ENCODE measurements around the gene NRGN.

NRGN gene

GRCh38 chr11:124722176-124722575 lies 17.6 kb upstream of the NRGN start:
- FAIRE-seq, result no peak
- TF ChIP-seq POLR2A (IDR thresholded peaks at IDR 0.05; ENCODE audit: low read depth, low read length), result no peak
- TF ChIP-seq TAF1 (IDR thresholded peaks at IDR 0.05; ENCODE audit: borderline replicate concordance, low read depth, low read length), result no peak
- TF ChIP-seq POLR2AphosphoS5 (IDR thresholded peaks at IDR 0.05; ENCODE audit: low read depth, low read length), result no peak
- no peak for DNase-seq (ENCODE audit: insufficient read length)

GRCh38 chr11:124724979-124725718 lies 14.6 kb upstream of the NRGN start:
- TF ChIP-seq POLR2AphosphoS5 (IDR thresholded peaks at IDR 0.05; ENCODE audit: low read depth, low read length), result no peak
- no peak for TF ChIP-seq TAF1 (IDR thresholded peaks at IDR 0.05; ENCODE audit: borderline replicate concordance, low read depth, low read length)
- no peak for TF ChIP-seq POLR2A (IDR thresholded peaks at IDR 0.05; ENCODE audit: low read depth, low read length)
- FAIRE-seq (no peak), DNase-seq (ENCODE audit: insufficient read length) (no peak)

GRCh38 chr11:124725719-124726105 lies 14.0 kb upstream of the NRGN start:
- TF ChIP-seq TAF1 (IDR thresholded peaks at IDR 0.05; ENCODE audit: borderline replicate concordance, low read depth, low read length) (no peak), POLR2AphosphoS5 (IDR thresholded peaks at IDR 0.05; ENCODE audit: low read depth, low read length) (no peak), POLR2A (IDR thresholded peaks at IDR 0.05; ENCODE audit: low read depth, low read length) (no peak)
- DNase-seq (ENCODE audit: insufficient read length), result no peak
- FAIRE-seq, result peak; percentile 42

GRCh38 chr11:124727474-124727873 lies 12.3 kb upstream of the NRGN start:
- TF ChIP-seq POLR2A (IDR thresholded peaks at IDR 0.05; ENCODE audit: low read depth, low read length) (no peak), POLR2AphosphoS5 (IDR thresholded peaks at IDR 0.05; ENCODE audit: low read depth, low read length) (no peak), TAF1 (IDR thresholded peaks at IDR 0.05; ENCODE audit: borderline replicate concordance, low read depth, low read length) (no peak)
- no peak for FAIRE-seq

GRCh38 chr11:124728134-124728533 lies 11.6 kb upstream of the NRGN start:
- FAIRE-seq (no peak), DNase-seq (ENCODE audit: insufficient read length) (no peak)
- TF ChIP-seq POLR2A (IDR thresholded peaks at IDR 0.05; ENCODE audit: low read depth, low read length) (no peak), POLR2AphosphoS5 (IDR thresholded peaks at IDR 0.05; ENCODE audit: low read depth, low read length) (no peak), TAF1 (IDR thresholded peaks at IDR 0.05; ENCODE audit: borderline replicate concordance, low read depth, low read length) (no peak)

More at GRCh38 chr11:124727474-124727873, 12.3 kb upstream of the NRGN start:
- no peak for DNase-seq (ENCODE audit: insufficient read length)

- FAIRE-seq, result no peak
- no peak for TF ChIP-seq POLR2A (IDR thresholded peaks at IDR 0.05; ENCODE audit: low read depth, low read length)
- TF ChIP-seq POLR2AphosphoS5 (IDR thresholded peaks at IDR 0.05; ENCODE audit: low read depth, low read length), result no peak
- no peak for TF ChIP-seq TAF1 (IDR thresholded peaks at IDR 0.05; ENCODE audit: borderline replicate concordance, low read depth, low read length)
- DNase-seq (ENCODE audit: insufficient read length), result no peak
Observed at GRCh38 chr11:124729571-124729970, 10.2 kb upstream of the NRGN start.

GRCh38 chr11:124732230-124732629 lies 7.5 kb upstream of the NRGN start:
- DNase-seq (ENCODE audit: insufficient read length), result no peak
- TF ChIP-seq POLR2A (IDR thresholded peaks at IDR 0.05; ENCODE audit: low read depth, low read length), result no peak
- no peak for TF ChIP-seq POLR2AphosphoS5 (IDR thresholded peaks at IDR 0.05; ENCODE audit: low read depth, low read length)
- TF ChIP-seq TAF1 (IDR thresholded peaks at IDR 0.05; ENCODE audit: borderline replicate concordance, low read depth, low read length), result no peak
- FAIRE-seq, result no peak

GRCh38 chr11:124736736-124737135 lies 3.0 kb upstream of the NRGN start:
- no peak for TF ChIP-seq POLR2A (IDR thresholded peaks at IDR 0.05; ENCODE audit: low read depth, low read length)
- no peak for TF ChIP-seq TAF1 (IDR thresholded peaks at IDR 0.05; ENCODE audit: borderline replicate concordance, low read depth, low read length)
- no peak for TF ChIP-seq POLR2AphosphoS5 (IDR thresholded peaks at IDR 0.05; ENCODE audit: low read depth, low read length)
- FAIRE-seq (no peak), DNase-seq (ENCODE audit: insufficient read length) (no peak)

GRCh38 chr11:124737638-124738305 lies 2.0 kb upstream of the NRGN start:
- DNase-seq (ENCODE audit: insufficient read length) (no peak), FAIRE-seq (no peak)
- TF ChIP-seq TAF1 (IDR thresholded peaks at IDR 0.05; ENCODE audit: borderline replicate concordance, low read depth, low read length) (no peak), POLR2A (IDR thresholded peaks at IDR 0.05; ENCODE audit: low read depth, low read length) (no peak), POLR2AphosphoS5 (IDR thresholded peaks at IDR 0.05; ENCODE audit: low read depth, low read length) (no peak)

GRCh38 chr11:124738713-124739478 lies 846 bp upstream of the NRGN start:
- no peak for TF ChIP-seq POLR2AphosphoS5 (IDR thresholded peaks at IDR 0.05; ENCODE audit: low read depth, low read length)
- TF ChIP-seq TAF1 (IDR thresholded peaks at IDR 0.05; ENCODE audit: borderline replicate concordance, low read depth, low read length), result no peak
- TF ChIP-seq POLR2A (IDR thresholded peaks at IDR 0.05; ENCODE audit: low read depth, low read length), result no peak
- no peak for DNase-seq (ENCODE audit: insufficient read length)
- FAIRE-seq, result no peak

GRCh38 chr11:124740277-124740882 lies 638 bp downstream of the NRGN start:
- no peak for TF ChIP-seq TAF1 (IDR thresholded peaks at IDR 0.05; ENCODE audit: borderline replicate concordance, low read depth, low read length)
- TF ChIP-seq POLR2A (IDR thresholded peaks at IDR 0.05; ENCODE audit: low read depth, low read length), result no peak
- no peak for TF ChIP-seq POLR2AphosphoS5 (IDR thresholded peaks at IDR 0.05; ENCODE audit: low read depth, low read length)
- no peak for DNase-seq (ENCODE audit: insufficient read length)
- FAIRE-seq, result peak; percentile 75
